GM21390 (cell line): ENCODE data around the gene CETN3.
"Not testable (repeated sequence)": the region's sequence is repeated elsewhere in the genome, so short reads cannot be mapped to it uniquely, and the experiment has no call there.

Experiments used
- ATAC-seq: cut with Tn5 transposase; IDR thresholded peaks from one replicate; pipeline ENCODE4 v1.9.1; 2021; ENCODE audit not compliant: unreplicated experiment

The CETN3 gene

GRCh38 chr5:90384389-90384788 lies 25.2 kb downstream of the CETN3 start:
- no peak for ATAC-seq

DNA sequence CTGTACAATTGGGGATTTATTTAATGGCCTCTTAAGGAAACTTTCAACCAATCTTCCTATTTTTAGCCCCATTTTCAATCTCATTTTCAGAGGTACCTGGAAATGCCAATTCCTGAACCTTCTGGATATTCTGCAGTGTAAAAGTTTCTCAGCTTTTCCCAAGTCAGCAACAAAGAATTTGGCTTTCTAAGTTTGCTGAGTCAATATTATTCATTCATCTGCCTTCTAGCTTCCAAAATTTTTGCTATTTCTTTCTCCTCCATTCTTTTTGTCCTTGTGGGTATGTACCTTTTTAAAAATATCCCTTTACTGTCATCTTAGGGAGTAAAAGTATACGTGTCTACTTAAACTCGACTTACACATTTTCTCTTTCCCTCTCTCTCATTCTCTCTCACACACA lies 25.7 kb downstream of the CETN3 start:
- ATAC-seq: no peak

- ATAC-seq: no peak
These were observed 28.2 kb downstream of the CETN3 start for GRCh38 chr5:90381213-90381929.

GRCh38 chr5:90379652-90380051 lies 29.9 kb downstream of the CETN3 start:
- ATAC-seq: no peak

DNA sequence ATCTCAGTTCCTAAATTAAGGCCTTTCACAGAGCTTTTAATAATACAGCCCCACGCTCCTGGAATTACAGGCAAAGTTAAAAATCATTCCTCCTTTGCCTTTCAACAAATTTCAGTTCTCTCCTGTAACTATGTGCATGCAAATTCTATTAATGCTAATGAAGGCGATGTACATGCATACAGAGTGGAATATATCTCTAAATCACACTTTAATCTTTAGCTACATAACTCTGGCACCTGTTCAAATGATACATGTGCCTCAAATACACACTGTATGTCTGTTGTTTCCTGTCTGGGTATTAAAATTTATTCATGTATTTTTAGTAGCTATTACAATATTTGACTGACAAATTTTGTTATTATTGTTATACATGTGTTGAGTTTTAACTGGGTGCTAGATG lies 30.8 kb downstream of the CETN3 start:
- no peak for ATAC-seq

DNA sequence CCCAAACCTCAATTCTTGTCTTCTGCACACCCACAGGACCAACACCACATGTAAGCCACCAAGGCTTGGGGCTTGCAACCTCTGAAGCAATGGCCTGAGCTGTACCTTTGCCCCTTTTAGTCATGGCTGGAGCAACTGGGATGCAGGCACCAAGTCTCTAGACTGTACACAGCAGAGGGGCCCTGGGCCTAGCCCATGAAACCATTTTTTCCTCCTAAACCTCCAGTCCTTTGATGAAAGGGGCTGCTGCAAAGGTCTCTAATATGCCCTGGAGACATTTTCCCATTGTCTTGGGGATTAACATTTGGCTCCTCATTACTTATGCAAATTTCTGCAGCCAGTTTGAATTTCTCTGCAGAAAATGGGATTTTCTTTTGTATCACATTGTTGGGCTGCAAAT lies 38.3 kb downstream of the CETN3 start:
- not testable (repeated sequence) for ATAC-seq

GRCh38 chr5:90368454-90369246 lies 40.9 kb downstream of the CETN3 start:
- peak; percentile 93 for ATAC-seq

DNA sequence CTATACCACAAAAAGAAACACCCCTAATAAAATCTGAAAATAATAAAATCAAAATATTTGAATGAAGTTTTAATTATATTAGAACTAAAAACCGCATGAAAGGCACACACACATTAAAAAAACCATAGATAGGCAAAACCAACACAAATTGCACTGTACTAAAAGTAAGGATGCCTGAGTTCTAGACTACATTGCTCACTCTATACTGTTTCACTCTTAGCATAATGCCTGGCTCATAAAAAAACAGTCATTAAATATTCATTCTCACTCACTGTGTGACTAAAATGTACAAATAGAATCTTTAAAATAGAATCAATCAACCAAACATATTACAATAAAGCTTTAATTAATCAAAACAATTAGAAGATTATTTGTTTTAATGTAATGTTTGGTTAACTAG lies 41.7 kb downstream of the CETN3 start:
- no peak for ATAC-seq

DNA sequence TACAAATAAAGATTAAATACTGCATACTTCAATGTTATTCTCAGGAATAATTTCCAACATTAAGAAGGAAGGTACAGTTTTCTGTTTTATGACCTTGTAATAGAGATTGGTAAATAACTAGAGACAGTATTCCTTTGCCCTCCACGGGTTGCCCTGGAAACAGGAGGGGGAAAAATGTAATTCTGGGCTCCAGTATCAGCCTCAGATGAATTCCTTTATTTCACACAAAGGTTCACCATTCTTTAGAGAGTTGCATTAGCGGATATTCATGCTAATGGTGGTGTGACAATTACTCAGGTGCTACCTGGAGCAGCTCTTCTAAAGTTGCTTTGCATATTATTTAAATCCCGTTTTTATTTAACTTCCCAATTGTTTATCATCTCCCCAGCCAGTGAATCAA lies 42.6 kb downstream of the CETN3 start:
- ATAC-seq: no peak

DNA sequence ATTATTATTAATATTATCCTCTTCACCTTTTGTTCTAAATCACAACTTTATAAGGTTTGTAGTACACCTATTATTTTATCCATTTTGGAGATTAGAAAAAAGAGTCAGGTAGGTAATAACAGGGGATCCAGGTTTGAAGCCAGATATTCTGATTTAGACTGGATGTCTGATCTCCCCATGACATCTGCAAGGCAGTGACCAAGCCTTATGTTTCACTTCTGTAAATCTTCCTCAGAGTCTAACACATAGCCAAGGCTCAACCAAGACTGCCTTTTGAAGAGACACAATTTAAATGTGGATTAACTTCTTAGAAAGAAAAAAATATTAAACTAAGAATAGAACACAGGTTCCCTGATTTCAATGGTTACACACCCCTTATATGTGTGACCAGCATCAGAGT lies 44.2 kb downstream of the CETN3 start:
- ATAC-seq: no peak

DNA sequence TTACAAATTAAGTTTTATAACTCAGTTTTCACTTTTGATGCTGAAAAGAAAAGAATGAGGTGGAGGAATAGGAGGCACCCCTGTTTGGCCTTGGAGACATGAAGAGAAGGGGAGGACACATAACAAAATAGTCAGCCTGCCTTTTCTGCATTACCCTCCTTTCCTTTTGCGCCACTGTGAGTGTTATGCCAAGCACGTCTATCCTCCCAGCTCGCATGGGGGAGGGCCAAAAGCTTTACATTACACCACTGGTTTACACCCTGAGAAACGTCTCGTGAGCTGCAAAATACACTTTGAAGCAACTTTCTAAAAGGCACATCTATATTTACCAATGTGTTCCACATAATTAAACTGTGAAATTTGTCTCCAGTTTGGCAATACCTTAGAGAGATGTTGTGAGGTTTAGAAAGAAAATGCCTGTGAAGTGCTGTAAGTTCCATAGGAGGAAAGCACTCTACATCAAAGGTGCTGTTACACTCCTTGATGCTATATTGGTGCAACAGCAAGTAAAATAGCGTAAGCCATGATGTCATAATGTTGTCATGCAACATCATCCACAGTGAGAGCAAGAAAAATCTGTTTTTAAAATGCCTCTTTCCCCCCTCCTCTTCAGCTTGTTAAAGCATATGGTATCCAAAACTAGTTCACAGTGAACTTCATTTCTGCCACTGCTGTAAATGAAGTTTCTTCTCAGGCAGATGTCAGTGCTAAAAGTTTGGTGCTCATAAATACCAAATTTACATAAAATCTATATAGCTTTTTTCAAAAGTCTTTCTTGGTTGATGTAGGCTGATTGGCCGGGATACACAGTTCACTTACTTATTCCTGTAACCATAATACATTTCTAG lies 50.3 kb downstream of the CETN3 start:
- no peak for ATAC-seq

DNA sequence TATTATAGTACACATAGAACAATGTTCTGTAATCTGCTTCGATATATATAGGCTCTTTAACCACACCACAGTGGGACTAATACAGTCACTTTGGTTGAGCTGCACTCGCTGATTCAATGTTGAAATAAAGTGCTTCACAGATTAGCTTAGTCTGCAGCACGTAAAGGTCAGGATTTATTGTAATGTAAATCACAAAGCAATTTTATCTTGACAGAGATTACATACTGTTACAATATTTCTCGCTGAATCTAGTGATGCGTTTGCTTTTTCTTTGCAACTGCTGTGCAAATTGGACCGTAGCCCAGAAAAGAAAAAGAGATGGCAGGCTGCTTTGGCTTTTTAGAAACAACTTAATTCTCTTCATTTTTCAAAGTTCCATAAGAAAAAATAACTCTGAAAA lies 52.9 kb downstream of the CETN3 start:
- ATAC-seq: no peak

DNA sequence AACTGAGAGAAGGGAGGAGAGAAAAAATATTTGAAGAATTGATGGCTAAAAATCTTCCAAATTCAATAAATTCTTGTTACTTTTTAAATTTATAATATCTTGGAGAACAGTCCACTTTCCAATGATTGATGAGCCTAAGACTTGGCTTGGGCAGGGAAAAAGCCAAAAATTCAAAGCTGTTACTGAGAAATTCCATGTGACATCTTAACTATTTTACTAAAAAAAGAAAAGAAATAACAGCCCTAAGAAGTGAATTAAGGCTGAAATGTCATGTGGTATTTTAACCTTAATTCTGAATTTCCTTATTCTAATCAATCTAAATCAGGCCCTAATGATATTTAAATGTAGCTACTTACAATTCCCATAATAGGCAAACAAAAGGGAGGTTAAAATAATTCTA lies 53.4 kb downstream of the CETN3 start:
- no peak for ATAC-seq

DNA sequence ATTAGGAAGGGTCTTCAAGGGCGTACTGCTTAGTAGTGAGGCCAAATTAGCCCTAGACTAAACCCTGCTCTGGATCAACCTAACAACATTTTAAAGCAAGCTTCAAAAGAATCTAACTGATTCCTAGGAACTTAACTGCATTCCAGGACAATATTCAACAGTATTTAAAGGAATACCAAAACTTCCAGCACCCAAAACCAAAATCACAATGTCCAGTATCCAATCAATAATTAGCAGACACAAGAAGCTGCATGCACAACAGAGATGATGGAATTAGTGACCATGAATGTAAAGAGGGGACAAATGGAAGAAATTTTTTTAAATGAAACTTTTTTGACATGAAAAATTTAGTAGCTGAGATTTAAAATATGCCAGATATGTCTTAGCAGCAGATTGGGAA lies 53.9 kb downstream of the CETN3 start:
- no peak for ATAC-seq

GRCh38 chr5:90353254-90353653 lies 56.3 kb downstream of the CETN3 start:
- ATAC-seq: peak; percentile 86

GRCh38 chr5:90351101-90351500 lies 58.5 kb downstream of the CETN3 start:
- ATAC-seq: no peak

GRCh38 chr5:90347462-90347861 lies 62.1 kb downstream of the CETN3 start:
- ATAC-seq: peak; percentile 75

GRCh38 chr5:90345684-90346083 lies 63.9 kb downstream of the CETN3 start:
- ATAC-seq: no peak

GRCh38 chr5:90344689-90345088 lies 64.9 kb downstream of the CETN3 start:
- no peak for ATAC-seq

GRCh38 chr5:90343731-90344130 lies 65.8 kb downstream of the CETN3 start:
- not testable (repeated sequence) for ATAC-seq

- ATAC-seq: no peak
These were observed 67.0 kb downstream of the CETN3 start for GRCh38 chr5:90342576-90342975.
